ENCODE results near the gene GTF2A1.

The GTF2A1 gene

GRCh38 chr14:81220830-81221578, at the start of gene GTF2A1:
GTF2A1 (minus strand) TSS chr14:81220959; CDS start chr14:81220518, 441 bp downstream.
- Histone ChIP-seq H3K9me3 (ENCODE audit: control insufficient read depth in 5 of 5, low read length in 5 of 5) (no peaks in the 10 kb centered on the region), H3K36me3 (ENCODE audit: control insufficient read depth in 5 of 5, insufficient read depth in 5 of 5, low read length in 5 of 5) (peaks cover 0 to 4% (median 2%) of the 10 kb centered on the region in 5 donors), H3K27me3 (ENCODE audit: control insufficient read depth in 5 of 5, insufficient read depth in 4 of 5, low read length in 5 of 5) (no peaks in the 10 kb centered on the region), H3K4me1 (ENCODE audit: control insufficient read depth in 5 of 5, insufficient read depth in 5 of 5, low read length in 5 of 5) (peaks cover 3 to 27% (median 23%) of the 10 kb centered on the region in 5 donors), H3K9ac (ENCODE audit: low read length in 5 of 5) (peak within 1 kb of the TSS; percentile 95 to 98 (median 97)), H3K4me3 (ENCODE audit: low read depth in 1 of 5, low read length in 5 of 5) (peak within 1 kb of the TSS; percentile 83 to 97 (median 96)), H3K27ac (ENCODE audit: low read depth, low read length) (peak within 1 kb of the TSS; percentile 97)

DNA sequence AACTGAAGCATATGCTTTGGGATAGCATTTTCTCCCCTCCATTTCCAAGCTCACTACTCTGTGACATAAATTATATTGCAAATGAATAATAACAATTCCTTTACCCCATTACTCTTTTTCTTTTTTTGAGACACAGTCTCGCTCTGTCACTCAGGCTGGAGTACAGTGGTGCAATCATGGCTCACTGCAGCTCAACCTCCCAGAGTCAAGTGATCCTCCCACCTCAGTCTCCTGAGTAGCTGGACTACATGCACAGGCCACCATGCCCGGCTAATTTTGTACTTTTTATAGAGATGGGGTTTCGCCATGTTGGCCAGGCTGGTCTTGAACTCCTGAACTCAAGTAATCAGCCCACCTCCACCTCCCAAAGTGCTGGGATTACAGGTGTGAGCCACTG, 49.2 kb upstream of the GTF2A1 start:
- Histone ChIP-seq H3K4me1 (ENCODE audit: control insufficient read depth in 5 of 5, insufficient read depth in 5 of 5, low read length in 5 of 5) (peaks cover 0 to 5% (median 0%) of the 10 kb centered on the region in 5 donors), H3K27me3 (ENCODE audit: control insufficient read depth in 5 of 5, insufficient read depth in 4 of 5, low read length in 5 of 5) (no peaks in the 10 kb centered on the region), H3K9ac (ENCODE audit: low read length in 5 of 5) (no peak overlapping the region)

DNA sequence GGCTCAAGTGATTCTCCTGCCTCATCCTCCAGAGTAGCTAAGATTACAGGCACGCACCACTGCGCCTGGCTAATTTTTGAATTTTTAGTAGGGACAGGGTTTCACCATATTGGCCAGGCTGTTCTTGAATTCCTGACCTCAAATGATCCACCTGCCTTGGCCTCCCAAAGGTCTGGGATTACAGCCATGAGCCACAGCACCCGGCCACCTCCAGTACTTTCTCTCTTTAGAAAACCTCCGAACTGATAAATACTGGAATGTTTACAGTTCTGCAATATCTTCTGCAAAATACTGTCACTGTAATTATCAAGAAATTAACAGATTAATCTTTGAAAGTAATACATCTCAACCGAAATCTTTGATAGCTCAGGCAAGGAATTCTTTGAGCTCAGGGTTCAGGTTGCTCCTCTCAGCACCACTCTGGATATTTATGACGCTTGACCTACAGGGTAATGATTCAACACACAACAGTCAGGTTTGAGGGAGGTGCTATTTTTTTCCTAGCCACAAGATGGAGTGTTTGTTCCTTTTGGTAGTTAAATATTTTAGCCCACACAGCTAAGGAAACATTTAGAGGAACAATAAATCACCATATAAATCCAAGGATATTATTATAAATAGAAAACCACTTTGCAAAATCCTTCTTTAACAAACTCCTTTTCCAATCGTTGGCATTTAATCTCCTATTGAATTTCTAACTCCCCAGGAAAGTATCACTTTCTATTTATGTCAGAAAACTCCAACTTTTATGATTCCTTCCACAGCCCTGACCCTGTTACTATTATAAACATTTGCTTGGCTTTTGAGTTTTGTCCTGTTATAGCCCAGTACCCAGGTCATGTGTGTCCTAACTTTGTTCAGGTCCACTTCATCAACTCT, 48.6 kb upstream of the GTF2A1 start:
- Histone ChIP-seq H3K27ac (ENCODE audit: low read depth, low read length) (no peak overlapping the region), H3K36me3 (ENCODE audit: control insufficient read depth in 5 of 5, insufficient read depth in 5 of 5, low read length in 5 of 5) (peaks cover 0 to 9% (median 0%) of the 10 kb centered on the region in 5 donors), H3K9ac (ENCODE audit: low read length in 5 of 5) (no peak overlapping the region), H3K4me3 (ENCODE audit: low read depth in 1 of 5, low read length in 5 of 5) (no peak overlapping the region), H3K27me3 (ENCODE audit: control insufficient read depth in 5 of 5, insufficient read depth in 4 of 5, low read length in 5 of 5) (no peaks in the 10 kb centered on the region), H3K4me1 (ENCODE audit: control insufficient read depth in 5 of 5, insufficient read depth in 5 of 5, low read length in 5 of 5) (peaks cover 0 to 5% (median 0%) of the 10 kb centered on the region in 5 donors), H3K9me3 (ENCODE audit: control insufficient read depth in 5 of 5, low read length in 5 of 5) (no peaks in the 10 kb centered on the region)

More for the DNA sequence above, 49.2 kb upstream of the GTF2A1 start:
- H3K9me3 ChIP-seq (ENCODE audit: control insufficient read depth in 5 of 5, low read length in 5 of 5) = no peaks in the 10 kb centered on the region
- no peak overlapping the region for H3K27ac ChIP-seq (ENCODE audit: low read depth, low read length)
- peaks cover 0 to 9% (median 0%) of the 10 kb centered on the region in 5 donors for H3K36me3 ChIP-seq (ENCODE audit: control insufficient read depth in 5 of 5, insufficient read depth in 5 of 5, low read length in 5 of 5)
- no peak overlapping the region for H3K4me3 ChIP-seq (ENCODE audit: low read depth in 1 of 5, low read length in 5 of 5)

- Histone ChIP-seq H3K4me3 (ENCODE audit: low read depth in 1 of 5, low read length in 5 of 5) (no peak overlapping the region), H3K36me3 (ENCODE audit: control insufficient read depth in 5 of 5, insufficient read depth in 5 of 5, low read length in 5 of 5) (peaks cover 0 to 9% (median 0%) of the 10 kb centered on the region in 5 donors), H3K27me3 (ENCODE audit: control insufficient read depth in 5 of 5, insufficient read depth in 4 of 5, low read length in 5 of 5) (no peaks in the 10 kb centered on the region), H3K4me1 (ENCODE audit: control insufficient read depth in 5 of 5, insufficient read depth in 5 of 5, low read length in 5 of 5) (peaks cover 0 to 5% (median 0%) of the 10 kb centered on the region in 5 donors), H3K9ac (ENCODE audit: low read length in 5 of 5) (no peak overlapping the region), H3K27ac (ENCODE audit: low read depth, low read length) (no peak overlapping the region), H3K9me3 (ENCODE audit: control insufficient read depth in 5 of 5, low read length in 5 of 5) (no peaks in the 10 kb centered on the region)
Measured at GRCh38 chr14:81268016-81268416, 47.3 kb upstream of the GTF2A1 start.

DNA sequence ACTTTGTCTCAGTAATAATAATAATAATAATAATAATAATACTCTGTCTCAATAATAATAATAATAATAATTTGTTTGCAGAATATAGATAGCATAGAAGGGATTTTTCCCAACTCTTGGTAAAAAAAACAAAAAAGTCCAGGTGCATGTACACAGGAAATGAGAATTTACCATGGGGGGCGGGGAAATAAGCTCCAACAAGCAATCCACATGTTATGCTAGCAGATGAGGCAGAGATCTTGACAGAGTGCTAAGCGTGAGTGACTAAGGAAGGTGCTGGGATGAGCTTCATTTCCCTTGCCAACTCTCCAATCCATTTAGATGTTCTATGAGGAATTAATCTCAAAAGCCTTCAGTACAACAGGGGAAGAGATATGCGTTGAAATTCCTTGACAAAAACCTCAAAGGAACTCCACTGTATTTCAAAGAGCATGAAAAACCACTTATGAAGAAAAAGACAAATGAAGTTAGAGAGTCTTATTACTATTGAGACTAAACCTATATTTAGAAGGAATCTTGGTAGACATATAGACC, 44.9 kb upstream of the GTF2A1 start:
- H3K36me3 ChIP-seq (ENCODE audit: control insufficient read depth in 5 of 5, insufficient read depth in 5 of 5, low read length in 5 of 5) = peaks cover 0 to 9% (median 0%) of the 10 kb centered on the region in 5 donors

GRCh38 chr14:81264671-81265070, 43.9 kb upstream of the GTF2A1 start:
- H3K4me1 ChIP-seq (ENCODE audit: control insufficient read depth in 5 of 5, insufficient read depth in 5 of 5, low read length in 5 of 5) = peaks cover 0 to 1% (median 0%) of the 10 kb centered on the region in 5 donors
- H3K4me3 ChIP-seq (ENCODE audit: low read depth in 1 of 5, low read length in 5 of 5) = no peak overlapping the region
- H3K36me3 ChIP-seq (ENCODE audit: control insufficient read depth in 5 of 5, insufficient read depth in 5 of 5, low read length in 5 of 5) = peaks cover 0 to 6% (median 0%) of the 10 kb centered on the region in 5 donors

More for the DNA sequence above, 44.9 kb upstream of the GTF2A1 start:
- Histone ChIP-seq H3K27ac (ENCODE audit: low read depth, low read length) (no peak overlapping the region), H3K27me3 (ENCODE audit: control insufficient read depth in 5 of 5, insufficient read depth in 4 of 5, low read length in 5 of 5) (no peaks in the 10 kb centered on the region), H3K9me3 (ENCODE audit: control insufficient read depth in 5 of 5, low read length in 5 of 5) (no peaks in the 10 kb centered on the region), H3K4me1 (ENCODE audit: control insufficient read depth in 5 of 5, insufficient read depth in 5 of 5, low read length in 5 of 5) (peaks cover 0 to 5% (median 0%) of the 10 kb centered on the region in 5 donors), H3K4me3 (ENCODE audit: low read depth in 1 of 5, low read length in 5 of 5) (no peak overlapping the region), H3K9ac (ENCODE audit: low read length in 5 of 5) (no peak overlapping the region)

GRCh38 chr14:81263777-81264410, 43.1 kb upstream of the GTF2A1 start:
- peaks cover 0 to 6% (median 0%) of the 10 kb centered on the region in 5 donors for H3K36me3 ChIP-seq (ENCODE audit: control insufficient read depth in 5 of 5, insufficient read depth in 5 of 5, low read length in 5 of 5)

More at GRCh38 chr14:81264671-81265070, 43.9 kb upstream of the GTF2A1 start:
- H3K9me3 ChIP-seq (ENCODE audit: control insufficient read depth in 5 of 5, low read length in 5 of 5) = no peaks in the 10 kb centered on the region
- no peaks in the 10 kb centered on the region for H3K27me3 ChIP-seq (ENCODE audit: control insufficient read depth in 5 of 5, insufficient read depth in 4 of 5, low read length in 5 of 5)
- no peak overlapping the region for H3K27ac ChIP-seq (ENCODE audit: low read depth, low read length)
- no peak overlapping the region for H3K9ac ChIP-seq (ENCODE audit: low read length in 5 of 5)

GRCh38 chr14:81261176-81261575, 40.4 kb upstream of the GTF2A1 start:
- H3K4me3 ChIP-seq (ENCODE audit: low read depth in 1 of 5, low read length in 5 of 5) = no peak overlapping the region
- no peaks in the 10 kb centered on the region for H3K4me1 ChIP-seq (ENCODE audit: control insufficient read depth in 5 of 5, insufficient read depth in 5 of 5, low read length in 5 of 5)
- H3K9ac ChIP-seq (ENCODE audit: low read length in 5 of 5) = no peak overlapping the region
- no peak overlapping the region for H3K27ac ChIP-seq (ENCODE audit: low read depth, low read length)
- peaks cover 0 to 4% (median 0%) of the 10 kb centered on the region in 5 donors for H3K36me3 ChIP-seq (ENCODE audit: control insufficient read depth in 5 of 5, insufficient read depth in 5 of 5, low read length in 5 of 5)
- H3K27me3 ChIP-seq (ENCODE audit: control insufficient read depth in 5 of 5, insufficient read depth in 4 of 5, low read length in 5 of 5) = peaks cover 0 to 2% (median 0%) of the 10 kb centered on the region in 5 donors
- no peaks in the 10 kb centered on the region for H3K9me3 ChIP-seq (ENCODE audit: control insufficient read depth in 5 of 5, low read length in 5 of 5)

More at GRCh38 chr14:81263777-81264410, 43.1 kb upstream of the GTF2A1 start:
- peaks cover 0 to 2% (median 0%) of the 10 kb centered on the region in 5 donors for H3K27me3 ChIP-seq (ENCODE audit: control insufficient read depth in 5 of 5, insufficient read depth in 4 of 5, low read length in 5 of 5)
- H3K9ac ChIP-seq (ENCODE audit: low read length in 5 of 5) = no peak overlapping the region
- H3K4me1 ChIP-seq (ENCODE audit: control insufficient read depth in 5 of 5, insufficient read depth in 5 of 5, low read length in 5 of 5) = no peaks in the 10 kb centered on the region
- no peak overlapping the region for H3K27ac ChIP-seq (ENCODE audit: low read depth, low read length)
- no peak overlapping the region for H3K4me3 ChIP-seq (ENCODE audit: low read depth in 1 of 5, low read length in 5 of 5)
- no peaks in the 10 kb centered on the region for H3K9me3 ChIP-seq (ENCODE audit: control insufficient read depth in 5 of 5, low read length in 5 of 5)

DNA sequence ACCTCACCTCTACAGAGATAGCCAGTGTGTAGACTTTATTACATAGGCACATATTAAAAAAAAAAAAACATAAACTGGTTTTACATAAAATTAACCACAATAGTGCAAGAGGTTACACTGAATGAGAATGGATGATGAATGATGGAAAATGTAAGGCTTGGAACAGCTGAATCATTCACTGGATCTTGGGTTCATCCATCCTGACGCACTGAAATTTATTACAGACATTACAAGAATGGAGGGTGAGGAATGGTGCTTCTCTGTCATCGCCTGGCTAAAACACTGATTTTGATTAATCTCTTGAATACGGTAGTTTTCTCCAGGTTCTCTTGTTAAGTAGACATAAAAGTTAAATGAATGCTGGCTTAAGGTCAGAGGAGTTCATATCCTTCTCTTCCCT, 40.0 kb upstream of the GTF2A1 start:
- no peaks in the 10 kb centered on the region for H3K9me3 ChIP-seq (ENCODE audit: control insufficient read depth in 5 of 5, low read length in 5 of 5)
- no peak overlapping the region for H3K4me3 ChIP-seq (ENCODE audit: low read depth in 1 of 5, low read length in 5 of 5)
- H3K27me3 ChIP-seq (ENCODE audit: control insufficient read depth in 5 of 5, insufficient read depth in 4 of 5, low read length in 5 of 5) = peaks cover 0 to 2% (median 0%) of the 10 kb centered on the region in 5 donors
- no peaks in the 10 kb centered on the region for H3K4me1 ChIP-seq (ENCODE audit: control insufficient read depth in 5 of 5, insufficient read depth in 5 of 5, low read length in 5 of 5)
- H3K27ac ChIP-seq (ENCODE audit: low read depth, low read length) = no peak overlapping the region
- no peak overlapping the region for H3K9ac ChIP-seq (ENCODE audit: low read length in 5 of 5)
- H3K36me3 ChIP-seq (ENCODE audit: control insufficient read depth in 5 of 5, insufficient read depth in 5 of 5, low read length in 5 of 5) = peaks cover 0 to 4% (median 0%) of the 10 kb centered on the region in 5 donors

Measured in subcutaneous abdominal adipose tissue (tissue), 5 donors.